ENCODE data around the gene IGSF22.

DNA sequence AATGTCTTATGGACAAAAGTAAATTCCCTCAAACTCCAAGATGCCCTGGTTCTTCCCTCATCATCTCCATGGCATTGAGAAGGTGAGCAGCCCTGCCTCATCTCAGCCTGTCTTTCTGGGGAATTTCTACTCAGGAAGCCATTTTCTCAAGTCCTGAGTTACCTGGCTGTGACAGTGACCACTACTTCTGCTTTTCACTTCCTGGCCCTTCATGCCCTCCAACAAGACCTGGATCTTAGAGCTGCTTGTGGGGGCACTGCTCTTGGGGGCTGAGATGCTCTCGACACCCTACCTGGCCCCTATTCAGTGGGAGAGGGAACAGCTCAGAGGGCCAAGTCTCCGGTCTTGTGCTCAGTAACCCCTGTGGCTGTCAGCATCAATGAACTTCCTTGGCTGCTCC is 5.5 kb upstream of the IGSF22 start:
- TF ChIP-seq, protein P1, sequence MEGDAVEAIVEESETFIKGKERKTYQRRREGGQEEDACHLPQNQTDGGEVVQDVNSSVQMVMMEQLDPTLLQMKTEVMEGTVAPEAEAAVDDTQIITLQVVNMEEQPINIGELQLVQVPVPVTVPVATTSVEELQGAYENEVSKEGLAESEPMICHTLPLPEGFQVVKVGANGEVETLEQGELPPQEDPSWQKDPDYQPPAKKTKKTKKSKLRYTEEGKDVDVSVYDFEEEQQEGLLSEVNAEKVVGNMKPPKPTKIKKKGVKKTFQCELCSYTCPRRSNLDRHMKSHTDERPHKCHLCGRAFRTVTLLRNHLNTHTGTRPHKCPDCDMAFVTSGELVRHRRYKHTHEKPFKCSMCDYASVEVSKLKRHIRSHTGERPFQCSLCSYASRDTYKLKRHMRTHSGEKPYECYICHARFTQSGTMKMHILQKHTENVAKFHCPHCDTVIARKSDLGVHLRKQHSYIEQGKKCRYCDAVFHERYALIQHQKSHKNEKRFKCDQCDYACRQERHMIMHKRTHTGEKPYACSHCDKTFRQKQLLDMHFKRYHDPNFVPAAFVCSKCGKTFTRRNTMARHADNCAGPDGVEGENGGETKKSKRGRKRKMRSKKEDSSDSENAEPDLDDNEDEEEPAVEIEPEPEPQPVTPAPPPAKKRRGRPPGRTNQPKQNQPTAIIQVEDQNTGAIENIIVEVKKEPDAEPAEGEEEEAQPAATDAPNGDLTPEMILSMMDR (IDR thresholded peaks at IDR 0.05): no peak
- no peak for TF ChIP-seq POLR2A (IDR thresholded peaks at IDR 0.05)

Data from body of pancreas (tissue), 4 donors.